Suprapubic skin (tissue), 4 donors: ENCODE measurements around the gene PPP1R37. TPM values are rescaled to one million over a fixed set of nuclear protein-coding genes. Genes with fewer than 3 reads are reported as not detected.

ENCODE experiments used
- DNase-seq, 2 donors: peaks; one replicate each; pipeline ENCODE4 v3.0.0-alpha.2; 2019; ENCODE audit warnings: low spot score in 2 of 2
- H3K27ac ChIP-seq: fragments of 200-600 bp; sonication (generic); one replicate; pipeline ENCODE4 v1.5.1; 2019
- H3K27me3 ChIP-seq: fragments of 200-600 bp; sonication (generic); one replicate; pipeline ENCODE4 v1.5.1; 2019
- H3K36me3 ChIP-seq: fragments of 200-600 bp; sonication (generic); one replicate; pipeline ENCODE4 v1.5.1; 2019
- H3K4me1 ChIP-seq: fragments of 200-600 bp; sonication (generic); one replicate; pipeline ENCODE4 v1.5.1; 2019
- H3K4me3 ChIP-seq: fragments of 200-600 bp; sonication (generic); one replicate; pipeline ENCODE4 v1.5.1; 2019; ENCODE audit warnings: mild to moderate bottlenecking
- H3K9me3 ChIP-seq: fragments of 200-600 bp; sonication (generic); one replicate; pipeline ENCODE4 v1.5.1; 2019
- EP300 ChIP-seq: sonication (generic); formaldehyde crosslinking; IDR thresholded peaks from one replicate; pipeline ENCODE4 v1.6.1; 2017; ENCODE audit warnings: antibody characterized with exemption
- POLR2A ChIP-seq, 2 donors: fragments of 450-650 bp; IDR thresholded peaks; one replicate each; pipeline ENCODE4 v1.6.1; 2017; ENCODE audit warnings: antibody characterized with exemption in 2 of 2, mild to moderate bottlenecking in 2 of 2, moderate library complexity in 2 of 2
- POLR2AphosphoS5 ChIP-seq, 3 donors: sonication (generic); formaldehyde crosslinking; IDR thresholded peaks; one replicate each; pipeline ENCODE4 v1.6.1; 2017; ENCODE audit warnings: antibody characterized with exemption in 3 of 3
- WGBS: methylation state at CpG from one replicate; pipeline ENCODE4 v1.1.5; 2018; 5-methylcytosine and 5-hydroxymethylcytosine counted together
- total RNA-seq, 4 donors: library from RNA; depleted of rRNA; stranded (reverse); fragments of >200 nt; gene quantifications; one replicate each; pipeline ENCODE4 v1.1.0, GENCODE V29; 2016
- TF ChIP-seq, protein P1 (sequence below), 2 donors: fragments of 200-600 bp in 1 of 2; fragments of 450-650 bp in 1 of 2; sonication (generic) in 1 of 2; IDR thresholded peaks; one replicate each; pipeline ENCODE4 v1.5.1; 2016 to 2019; ENCODE audit warnings: antibody characterized with exemption in 2 of 2, mild to moderate bottlenecking in 1 of 2, moderate library complexity in 1 of 2

Gene PPP1R37
- total RNA-seq, 4 donors from 2014 or later = 24.6 to 43.1 (median 33.5) TPM

DNA sequence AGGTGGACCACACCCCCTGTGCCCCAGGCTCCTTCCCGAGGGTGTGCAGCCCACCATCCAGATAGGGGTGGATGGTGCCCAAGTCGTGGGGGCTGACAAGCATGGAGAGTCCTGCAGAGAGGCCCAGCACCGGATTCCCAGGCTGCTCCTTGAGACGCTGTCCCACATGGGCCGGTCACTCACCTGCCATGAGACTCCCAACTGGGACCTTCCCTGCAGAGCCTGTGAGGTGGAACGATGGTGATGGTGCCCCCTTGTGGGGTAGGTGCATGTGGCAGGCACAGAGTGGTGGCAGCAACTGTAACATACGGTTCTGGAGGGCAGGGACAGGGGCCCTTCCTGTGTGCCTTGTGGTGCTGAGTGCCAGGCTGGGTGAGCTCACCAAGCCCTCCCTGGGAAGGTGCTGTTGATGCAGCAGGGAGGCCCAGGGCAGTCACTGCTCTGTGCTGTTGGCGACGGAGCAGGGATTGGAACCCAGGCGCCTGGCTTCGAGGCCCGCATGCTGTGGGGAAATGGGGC, 33.1 kb downstream of the PPP1R37 start:
- H3K36me3 ChIP-seq = no peaks in the 10 kb centered on the region
- 90% methylated on average over 4 of the region's 12 CpGs for WGBS
- no peak for TF ChIP-seq POLR2AphosphoS5 (IDR thresholded peaks at IDR 0.05)
- TF ChIP-seq, protein P1, sequence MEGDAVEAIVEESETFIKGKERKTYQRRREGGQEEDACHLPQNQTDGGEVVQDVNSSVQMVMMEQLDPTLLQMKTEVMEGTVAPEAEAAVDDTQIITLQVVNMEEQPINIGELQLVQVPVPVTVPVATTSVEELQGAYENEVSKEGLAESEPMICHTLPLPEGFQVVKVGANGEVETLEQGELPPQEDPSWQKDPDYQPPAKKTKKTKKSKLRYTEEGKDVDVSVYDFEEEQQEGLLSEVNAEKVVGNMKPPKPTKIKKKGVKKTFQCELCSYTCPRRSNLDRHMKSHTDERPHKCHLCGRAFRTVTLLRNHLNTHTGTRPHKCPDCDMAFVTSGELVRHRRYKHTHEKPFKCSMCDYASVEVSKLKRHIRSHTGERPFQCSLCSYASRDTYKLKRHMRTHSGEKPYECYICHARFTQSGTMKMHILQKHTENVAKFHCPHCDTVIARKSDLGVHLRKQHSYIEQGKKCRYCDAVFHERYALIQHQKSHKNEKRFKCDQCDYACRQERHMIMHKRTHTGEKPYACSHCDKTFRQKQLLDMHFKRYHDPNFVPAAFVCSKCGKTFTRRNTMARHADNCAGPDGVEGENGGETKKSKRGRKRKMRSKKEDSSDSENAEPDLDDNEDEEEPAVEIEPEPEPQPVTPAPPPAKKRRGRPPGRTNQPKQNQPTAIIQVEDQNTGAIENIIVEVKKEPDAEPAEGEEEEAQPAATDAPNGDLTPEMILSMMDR (IDR thresholded peaks at IDR 0.05) = peak in 1 of 2 donors; percentile 68
- DNase-seq = no peak
- H3K27me3 ChIP-seq = no peaks in the 10 kb centered on the region
- H3K4me1 ChIP-seq = peaks cover 38% of the 10 kb centered on the region
- H3K27ac ChIP-seq = no peak overlapping the region
- no peaks in the 10 kb centered on the region for H3K9me3 ChIP-seq
- no peak overlapping the region for H3K4me3 ChIP-seq

DNA sequence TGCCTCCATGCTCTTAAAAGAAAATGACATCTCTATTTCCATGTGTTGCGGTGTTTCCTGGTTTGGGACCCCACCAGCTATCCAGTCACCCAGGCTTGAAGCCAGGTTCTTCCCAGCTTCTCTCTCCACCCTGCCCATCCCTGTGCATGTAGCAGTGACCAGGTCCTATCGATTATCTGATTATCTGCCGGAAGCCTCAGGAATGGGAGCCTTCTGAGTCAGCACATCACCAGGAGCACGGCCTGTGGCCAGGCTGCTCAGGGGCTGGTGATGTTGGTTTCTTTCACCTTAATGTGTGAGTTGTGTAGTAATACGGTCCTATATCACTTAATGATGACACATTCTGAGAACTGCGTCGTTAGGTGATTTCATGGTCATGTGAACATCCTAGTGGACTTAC, 33.7 kb downstream of the PPP1R37 start:
- TF ChIP-seq EP300 (no peak), POLR2AphosphoS5 (IDR thresholded peaks at IDR 0.05) (no peak), POLR2A (IDR thresholded peaks at IDR 0.05) (no peak)
- TF ChIP-seq, protein P1 (IDR thresholded peaks at IDR 0.05) = no peak
- no peaks in the 10 kb centered on the region for H3K27me3 ChIP-seq
- no peaks in the 10 kb centered on the region for H3K36me3 ChIP-seq
- 90% methylated on average over 7 of the region's 7 CpGs for WGBS
- H3K4me1 ChIP-seq = peaks cover 32% of the 10 kb centered on the region
- H3K9me3 ChIP-seq = no peaks in the 10 kb centered on the region
- no peak overlapping the region for H3K27ac ChIP-seq
- no peak overlapping the region for H3K4me3 ChIP-seq
- no peak for DNase-seq

DNA sequence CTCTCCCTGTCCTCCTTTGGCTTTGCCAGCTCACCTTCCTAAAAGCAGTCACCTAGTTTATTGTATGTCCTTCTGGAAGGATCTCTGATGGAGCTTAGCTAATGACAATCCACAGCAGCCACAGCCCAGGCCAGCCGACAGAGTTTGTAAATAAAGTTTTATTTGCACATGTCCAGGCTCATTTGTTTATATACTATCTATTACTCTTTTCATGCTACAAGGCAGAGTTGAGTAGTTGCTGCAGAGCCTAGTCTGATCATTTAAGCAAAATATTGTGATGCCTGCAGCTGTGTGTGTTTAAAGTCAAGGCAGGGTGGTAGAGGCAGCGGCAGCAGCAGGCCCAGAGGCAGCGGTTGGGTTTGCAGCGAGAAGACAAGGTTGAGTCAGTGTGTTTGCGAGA, 35.2 kb downstream of the PPP1R37 start:
- H3K9me3 ChIP-seq = no peaks in the 10 kb centered on the region
- H3K27ac ChIP-seq = no peak overlapping the region
- no peak overlapping the region for H3K4me3 ChIP-seq
- peaks cover 17% of the 10 kb centered on the region for H3K4me1 ChIP-seq
- 94% methylated on average over 5 of the region's 5 CpGs for WGBS
- TF ChIP-seq EP300 = no peak
- TF ChIP-seq POLR2A (IDR thresholded peaks at IDR 0.05) = no peak
- no peaks in the 10 kb centered on the region for H3K27me3 ChIP-seq
- H3K36me3 ChIP-seq = no peaks in the 10 kb centered on the region
- no peak for DNase-seq

DNA sequence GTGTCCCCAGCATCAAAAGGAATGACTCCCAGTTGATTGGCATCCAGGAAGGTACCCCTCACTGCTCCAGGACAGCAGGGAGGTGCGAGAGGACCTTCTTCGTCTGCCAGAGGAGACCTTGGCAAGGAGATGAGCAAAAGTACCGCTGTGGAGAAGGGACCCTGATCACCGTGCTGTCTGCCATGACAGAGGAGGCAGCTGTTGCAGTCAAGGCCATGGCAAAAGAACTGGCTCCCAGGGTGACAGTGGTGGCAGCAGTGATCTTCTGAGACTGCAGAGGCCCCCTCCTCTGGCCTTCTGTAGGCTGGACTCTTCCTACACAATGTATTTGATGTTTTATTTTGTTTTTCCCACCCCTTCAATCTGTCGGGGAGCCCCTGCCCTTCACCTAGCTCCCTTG, 35.8 kb downstream of the PPP1R37 start:
- 96% methylated on average over 5 of the region's 5 CpGs for WGBS
- TF ChIP-seq POLR2A (IDR thresholded peaks at IDR 0.05) = no peak
- TF ChIP-seq POLR2AphosphoS5 (IDR thresholded peaks at IDR 0.05) = no peak
- TF ChIP-seq, protein P1 (IDR thresholded peaks at IDR 0.05) = no peak
- Histone ChIP-seq H3K27me3 (no peaks in the 10 kb centered on the region), H3K4me3 (no peak overlapping the region), H3K9me3 (no peaks in the 10 kb centered on the region), H3K36me3 (no peaks in the 10 kb centered on the region), H3K27ac (no peak overlapping the region), H3K4me1 (peaks cover 10% of the 10 kb centered on the region)
- DNase-seq = no peak

DNA sequence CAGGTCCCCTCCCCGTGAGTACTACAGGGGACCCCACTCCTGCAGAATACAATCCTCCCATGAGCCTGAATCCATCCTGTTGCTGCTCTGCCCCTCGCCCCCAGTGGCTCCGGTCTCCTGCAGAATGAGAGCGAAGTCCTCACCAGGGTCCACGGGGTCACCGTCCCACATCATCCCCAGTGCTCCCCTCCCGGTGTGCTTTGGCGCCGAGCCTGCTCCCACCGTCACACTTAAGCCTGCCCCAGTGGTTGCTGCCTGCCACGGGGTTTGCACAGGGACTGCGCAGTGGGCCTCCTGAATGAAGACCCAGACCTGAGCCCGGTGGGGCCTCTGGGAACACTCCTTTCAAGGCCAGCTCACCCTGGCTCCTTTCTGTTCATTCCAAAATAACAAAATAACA, 37.3 kb downstream of the PPP1R37 start:
- Histone ChIP-seq H3K4me1 (no peaks in the 10 kb centered on the region), H3K9me3 (no peaks in the 10 kb centered on the region), H3K4me3 (no peak overlapping the region), H3K27me3 (no peaks in the 10 kb centered on the region), H3K36me3 (no peaks in the 10 kb centered on the region), H3K27ac (no peak overlapping the region)
- DNase-seq = no peak
- 89% methylated on average over 8 of the region's 13 CpGs for WGBS
- no peak for TF ChIP-seq EP300
- TF ChIP-seq, protein P1 (IDR thresholded peaks at IDR 0.05) = no peak
- TF ChIP-seq POLR2AphosphoS5 (IDR thresholded peaks at IDR 0.05) = no peak
- no peak for TF ChIP-seq POLR2A (IDR thresholded peaks at IDR 0.05)
